Fibroblast of pulmonary artery (primary cell): Measurements from ENCODE around the gene PLP1.

Source experiments
- DNase-seq: peaks from one replicate; pipeline ENCODE4 v3.0.0-alpha.2; 2010; ENCODE audit warnings: low read depth
- H3K4me3 ChIP-seq: replicated peaks from 2 replicates; pipeline ENCODE4 v1.5.1; 2011; ENCODE audit warnings: low read depth, mild to moderate bottlenecking, control low read depth, low read length, moderate library complexity
- TF ChIP-seq, protein P1 (sequence below): IDR thresholded peaks from 2 replicates; pipeline ENCODE4 v1.5.1; 2011; ENCODE audit warnings: mild to moderate bottlenecking, control low read depth, low read length, inconsistent platforms; ENCODE audit errors: missing control alignments

PLP1 gene

GRCh38 chrX:103737696-103738095, 38.9 kb upstream of the PLP1 start:
- H3K4me3 ChIP-seq = no peak overlapping the region
- TF ChIP-seq, protein P1, sequence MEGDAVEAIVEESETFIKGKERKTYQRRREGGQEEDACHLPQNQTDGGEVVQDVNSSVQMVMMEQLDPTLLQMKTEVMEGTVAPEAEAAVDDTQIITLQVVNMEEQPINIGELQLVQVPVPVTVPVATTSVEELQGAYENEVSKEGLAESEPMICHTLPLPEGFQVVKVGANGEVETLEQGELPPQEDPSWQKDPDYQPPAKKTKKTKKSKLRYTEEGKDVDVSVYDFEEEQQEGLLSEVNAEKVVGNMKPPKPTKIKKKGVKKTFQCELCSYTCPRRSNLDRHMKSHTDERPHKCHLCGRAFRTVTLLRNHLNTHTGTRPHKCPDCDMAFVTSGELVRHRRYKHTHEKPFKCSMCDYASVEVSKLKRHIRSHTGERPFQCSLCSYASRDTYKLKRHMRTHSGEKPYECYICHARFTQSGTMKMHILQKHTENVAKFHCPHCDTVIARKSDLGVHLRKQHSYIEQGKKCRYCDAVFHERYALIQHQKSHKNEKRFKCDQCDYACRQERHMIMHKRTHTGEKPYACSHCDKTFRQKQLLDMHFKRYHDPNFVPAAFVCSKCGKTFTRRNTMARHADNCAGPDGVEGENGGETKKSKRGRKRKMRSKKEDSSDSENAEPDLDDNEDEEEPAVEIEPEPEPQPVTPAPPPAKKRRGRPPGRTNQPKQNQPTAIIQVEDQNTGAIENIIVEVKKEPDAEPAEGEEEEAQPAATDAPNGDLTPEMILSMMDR = no peak
- DNase-seq = no peak

DNA sequence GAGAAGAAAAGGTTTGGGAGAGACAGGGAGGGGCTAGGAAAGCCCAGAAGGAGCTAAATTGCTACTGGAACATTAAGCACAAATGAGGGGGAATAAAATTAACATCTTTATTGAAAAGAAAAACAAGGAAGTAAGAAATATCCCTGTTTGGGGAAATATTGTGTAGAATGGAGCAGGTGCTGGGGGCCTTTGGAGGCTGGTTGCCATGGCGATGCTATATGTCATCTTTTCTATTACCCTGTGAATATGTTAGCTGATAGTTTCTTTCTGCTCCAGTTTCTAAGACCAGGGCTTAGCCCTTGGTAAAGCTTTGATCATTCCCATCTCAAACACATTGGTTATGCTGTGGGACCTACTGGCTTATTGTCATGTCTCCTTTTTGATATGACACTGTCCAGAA, 37.2 kb upstream of the PLP1 start:
- H3K4me3 ChIP-seq = no peak overlapping the region
- TF ChIP-seq, protein P1 = no peak
- no peak for DNase-seq

GRCh38 chrX:103741879-103742278, 34.8 kb upstream of the PLP1 start:
- H3K4me3 ChIP-seq = no peak overlapping the region
- DNase-seq = no peak
- TF ChIP-seq, protein P1 = no peak

GRCh38 chrX:103742339-103742738, 34.3 kb upstream of the PLP1 start:
- no peak for DNase-seq
- H3K4me3 ChIP-seq = no peak overlapping the region
- TF ChIP-seq, protein P1 = no peak

- no peak overlapping the region for H3K4me3 ChIP-seq
- TF ChIP-seq, protein P1 = no peak
- no peak for DNase-seq
Measured at GRCh38 chrX:103747163-103747562, 29.5 kb upstream of the PLP1 start.

DNA sequence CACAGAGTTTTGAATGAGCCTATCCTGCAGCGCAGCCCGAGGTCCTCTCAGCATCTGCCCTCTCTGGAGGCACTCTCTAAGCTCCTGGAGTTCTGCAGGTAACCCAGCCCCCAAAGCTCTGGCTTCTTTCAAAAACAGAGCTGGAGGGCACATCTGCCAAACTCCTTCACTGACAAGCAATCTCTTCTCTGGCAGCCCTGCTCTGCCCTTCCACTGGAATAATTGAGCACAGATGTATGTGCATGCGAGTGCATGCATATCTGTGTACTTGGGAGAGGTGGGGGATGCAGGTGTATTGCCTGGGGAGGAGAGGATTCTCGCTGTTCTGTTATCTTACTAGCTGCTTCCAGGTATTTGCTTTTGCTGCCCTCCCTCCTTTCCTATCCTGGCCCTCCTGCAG, 22.2 kb upstream of the PLP1 start:
- TF ChIP-seq, protein P1 = no peak
- no peak for DNase-seq

GRCh38 chrX:103756736-103757135, 19.9 kb upstream of the PLP1 start:
- DNase-seq = no peak
- TF ChIP-seq, protein P1 = no peak

More for the DNA sequence above, 22.2 kb upstream of the PLP1 start:
- no peak overlapping the region for H3K4me3 ChIP-seq

More at GRCh38 chrX:103756736-103757135, 19.9 kb upstream of the PLP1 start:
- H3K4me3 ChIP-seq = no peak overlapping the region
